Measurements from ENCODE around the gene FLAD1.

DNA sequence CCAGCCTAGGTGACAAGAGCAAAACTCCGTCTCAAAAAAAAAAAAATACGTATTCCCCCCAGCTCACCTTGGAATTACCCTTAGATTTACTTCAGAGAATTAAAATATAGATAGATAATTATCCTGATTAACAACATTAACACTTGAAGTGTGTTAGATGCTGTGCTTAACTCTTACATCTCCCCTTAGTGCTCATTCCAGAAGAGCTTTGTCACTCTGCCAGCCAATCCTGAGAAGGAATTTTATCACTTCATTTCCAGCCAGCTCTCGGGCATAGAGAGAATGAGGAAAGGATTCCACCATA lies 11.0 kb upstream of the FLAD1 start:
- TF ChIP-seq, protein P1, sequence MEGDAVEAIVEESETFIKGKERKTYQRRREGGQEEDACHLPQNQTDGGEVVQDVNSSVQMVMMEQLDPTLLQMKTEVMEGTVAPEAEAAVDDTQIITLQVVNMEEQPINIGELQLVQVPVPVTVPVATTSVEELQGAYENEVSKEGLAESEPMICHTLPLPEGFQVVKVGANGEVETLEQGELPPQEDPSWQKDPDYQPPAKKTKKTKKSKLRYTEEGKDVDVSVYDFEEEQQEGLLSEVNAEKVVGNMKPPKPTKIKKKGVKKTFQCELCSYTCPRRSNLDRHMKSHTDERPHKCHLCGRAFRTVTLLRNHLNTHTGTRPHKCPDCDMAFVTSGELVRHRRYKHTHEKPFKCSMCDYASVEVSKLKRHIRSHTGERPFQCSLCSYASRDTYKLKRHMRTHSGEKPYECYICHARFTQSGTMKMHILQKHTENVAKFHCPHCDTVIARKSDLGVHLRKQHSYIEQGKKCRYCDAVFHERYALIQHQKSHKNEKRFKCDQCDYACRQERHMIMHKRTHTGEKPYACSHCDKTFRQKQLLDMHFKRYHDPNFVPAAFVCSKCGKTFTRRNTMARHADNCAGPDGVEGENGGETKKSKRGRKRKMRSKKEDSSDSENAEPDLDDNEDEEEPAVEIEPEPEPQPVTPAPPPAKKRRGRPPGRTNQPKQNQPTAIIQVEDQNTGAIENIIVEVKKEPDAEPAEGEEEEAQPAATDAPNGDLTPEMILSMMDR (conservative IDR thresholded peaks at IDR 0.05; ENCODE audit: low read length): no peak
- TF ChIP-seq EZH2phosphoT487 (IDR thresholded peaks at IDR 0.05; ENCODE audit: borderline replicate concordance): no peak
